Spleen (tissue), 11 donors: ENCODE measurements around the gene SLC12A6. TPM values are rescaled to one million over a fixed set of nuclear protein-coding genes. Genes with fewer than 3 reads are reported as not detected.
A peak's percentile ranks its signal among the peaks of the same experiment; 100 is the strongest.

Experiments used
- DNase-seq: peaks from one replicate; pipeline ENCODE4 v3.0.0-alpha.2; 2020
- H3K27ac ChIP-seq, 8 donors: fragments of 200-600 bp; sonication (generic) in 7 of 8; 1 replicate in 4 of 8; 2 replicates in 4 of 8; pipeline versions ENCODE4 v1.5.0 to v1.8.0; 2016 to 2021; ENCODE audit warnings: inconsistent platforms in 4 of 8, mild to moderate bottlenecking in 4 of 8, moderate library complexity in 1 of 8
- H3K27me3 ChIP-seq, 7 donors: fragments of 200-600 bp; sonication (generic) in 6 of 7; replicated peaks in 1 of 7; 1 replicate in 4 of 7; 2 replicates in 3 of 7; pipeline versions ENCODE4 v1.5.0 to v1.8.0; 2016 to 2021; ENCODE audit warnings: inconsistent platforms in 3 of 7, mild to moderate bottlenecking in 1 of 7
- H3K36me3 ChIP-seq, 6 donors: fragments of 200-600 bp; sonication (generic) in 5 of 6; 1 replicate in 4 of 6; 2 replicates in 2 of 6; pipeline versions ENCODE4 v1.5.0 to v1.8.0; 2016 to 2021; ENCODE audit warnings: inconsistent platforms in 2 of 6
- H3K4me1 ChIP-seq, 6 donors: fragments of 200-600 bp; sonication (generic) in 5 of 6; 1 replicate in 3 of 6; 2 replicates in 3 of 6; pipeline versions ENCODE4 v1.5.0 to v1.8.0; 2016 to 2021; ENCODE audit warnings: inconsistent platforms in 3 of 6
- H3K4me3 ChIP-seq, 8 donors: fragments of 200-600 bp; sonication (generic) in 7 of 8; 1 replicate in 4 of 8; 2 replicates in 4 of 8; pipeline versions ENCODE4 v1.5.0 to v1.8.0; 2016 to 2021; ENCODE audit warnings: inconsistent platforms in 4 of 8, mild to moderate bottlenecking in 4 of 8, moderate library complexity in 2 of 8
- H3K9me3 ChIP-seq, 8 donors: fragments of 200-600 bp; sonication (generic) in 7 of 8; 1 replicate in 4 of 8; 2 replicates in 4 of 8; pipeline versions ENCODE4 v1.5.0 to v1.8.0; 2016 to 2021; ENCODE audit warnings: inconsistent platforms in 4 of 8
- CTCF ChIP-seq, 11 experiments: fragments of 200-600 bp in 7 of 11; fragments of 450-650 bp in 4 of 11; sonication (generic) in 4 of 11; IDR thresholded peaks in 8 of 11; conservative IDR thresholded peaks in 3 of 11; 1 replicate in 7 of 11; 2 replicates in 4 of 11; pipeline versions ENCODE4 v1.4.0 to v1.8.0; 2016 to 2021; ENCODE audit warnings: antibody characterized with exemption in 11 of 11, inconsistent platforms in 4 of 11, mild to moderate bottlenecking in 1 of 11
- POLR2A ChIP-seq, 3 donors: fragments of 450-650 bp; IDR thresholded peaks; one replicate each; pipeline ENCODE4 v1.5.1; 2017; ENCODE audit warnings: antibody characterized with exemption in 3 of 3, mild to moderate bottlenecking in 1 of 3
- POLR2AphosphoS5 ChIP-seq, 3 donors: sonication (generic); formaldehyde crosslinking; IDR thresholded peaks; one replicate each; pipeline ENCODE4 v1.5.1; 2017; ENCODE audit warnings: antibody characterized with exemption in 3 of 3
- WGBS, 5 donors: extraction: QIAGEN DNeasy Blood & Tissue Kit in 3 of 5; methylation state at CpG; one replicate each; pipeline versions ENCODE4 v1.1.5 to v1.1.7; 2013 to 2018; 5-methylcytosine and 5-hydroxymethylcytosine counted together
- intact Hi-C: fragments of 100-400 bp; cut with DNase I; formaldehyde crosslinking; loops from one replicate; pipeline ENCODE4 v1.15.0; 2023; ENCODE audit warnings: low total_unique reads
- polyA plus RNA-seq, 3 donors: library from polyadenylated mRNA; stranded (reverse); fragments of 200-250 nt; gene quantifications; one replicate each; pipeline ENCODE4 v1.2.1, GENCODE V29; 2013
- total RNA-seq, 7 donors: library from RNA; depleted of rRNA in 3 of 7; stranded (reverse); fragments of >200 nt in 3 of 7; fragmentation: NEBNext Ultra II Directional in 4 of 7; extraction: Animal tissue kit (Norgen Biotek cat#: 25700) in 4 of 7; gene quantifications; one replicate each; pipeline versions ENCODE4 v1.1.0 to v1.2.1, GENCODE V29; 2016 to 2021
- donor health status: healthy with polysubstance abuse.
- donor health status: DM: no; HTN: no; CAD: no; lungs with moderate emphysema.
- donor health status: DM: no; HTN: no; CAD: no.
- donor health status: Bipolar disorder and iron deficiency.
- donor health status: healthy.
- donor health status: DM: no; HTN: no; CAD: no.
- donor health status: DM: yes; HTN: yes; CAD: no.

Gene SLC12A6
- total and polyA plus RNA-seq, 10 donors: 5.2 to 120 (median 58.3) TPM

- intact Hi-C loops: no loop called here
Observed at GRCh38 chr15:34332553-34333120, 4.9 kb downstream of the SLC12A6 start.

GRCh38 chr15:34331809-34332208, 5.8 kb downstream of the SLC12A6 start:
- intact Hi-C loops: no loop called here
- no peaks in the 10 kb centered on the region for H3K27me3 ChIP-seq
- no peak for DNase-seq
- TF ChIP-seq CTCF (IDR thresholded peaks at IDR 0.05 in 8 of 11, conservative IDR thresholded peaks at IDR 0.05 in 3 of 11): no peak
- no peak for TF ChIP-seq POLR2AphosphoS5 (IDR thresholded peaks at IDR 0.05)
- TF ChIP-seq POLR2A (IDR thresholded peaks at IDR 0.05): no peak
- WGBS, 5 donors: 36 to 59% (median 51%) methylated on average over 2 of the region's 2 CpGs
- no peaks in the 10 kb centered on the region for H3K9me3 ChIP-seq
- H3K4me3 ChIP-seq: no peak overlapping the region
- H3K4me1 ChIP-seq: peaks cover 6 to 100% (median 89%) of the 10 kb centered on the region in 6 donors
- H3K27ac ChIP-seq: peak overlapping the region in 7 of 8 donors; percentile 3 to 100 (median 96)
- peaks cover 0 to 8% (median 0%) of the 10 kb centered on the region in 6 donors for H3K36me3 ChIP-seq

More at GRCh38 chr15:34332553-34333120, 4.9 kb downstream of the SLC12A6 start:
- peak; percentile 37 for DNase-seq
- 96 to 100% (median 98%) methylated on average over 6 of the region's 6 CpGs for WGBS, 5 donors
- H3K4me3 ChIP-seq: no peak overlapping the region
- peaks cover 0 to 8% (median 0%) of the 10 kb centered on the region in 6 donors for H3K36me3 ChIP-seq
- H3K27me3 ChIP-seq: no peaks in the 10 kb centered on the region
- no peaks in the 10 kb centered on the region for H3K9me3 ChIP-seq
- peaks cover 6 to 96% (median 88%) of the 10 kb centered on the region in 6 donors for H3K4me1 ChIP-seq
- peak overlapping the region in 7 of 8 donors; percentile 94 to 100 (median 98) for H3K27ac ChIP-seq
- TF ChIP-seq CTCF (IDR thresholded peaks at IDR 0.05 in 8 of 11, conservative IDR thresholded peaks at IDR 0.05 in 3 of 11) (no peak), POLR2AphosphoS5 (IDR thresholded peaks at IDR 0.05) (no peak), POLR2A (IDR thresholded peaks at IDR 0.05) (no peak)

- no peaks in the 10 kb centered on the region for H3K27me3 ChIP-seq
- DNase-seq: peak; percentile 46
- H3K36me3 ChIP-seq: peaks cover 0 to 8% (median 0%) of the 10 kb centered on the region in 6 donors
- WGBS, 5 donors: 91 to 96% (median 95%) methylated on average over 5 of the region's 5 CpGs
- peaks cover 6 to 99% (median 81%) of the 10 kb centered on the region in 6 donors for H3K4me1 ChIP-seq
- peak overlapping the region in 4 of 8 donors; percentile 28 to 100 (median 98) for H3K27ac ChIP-seq
- intact Hi-C loops: no loop called here
- TF ChIP-seq CTCF (IDR thresholded peaks at IDR 0.05 in 8 of 11, conservative IDR thresholded peaks at IDR 0.05 in 3 of 11): no peak
- TF ChIP-seq POLR2A (IDR thresholded peaks at IDR 0.05): no peak
- no peak for TF ChIP-seq POLR2AphosphoS5 (IDR thresholded peaks at IDR 0.05)
- no peak overlapping the region for H3K4me3 ChIP-seq
- H3K9me3 ChIP-seq: no peaks in the 10 kb centered on the region
Observed at GRCh38 chr15:34330279-34330678, 7.3 kb downstream of the SLC12A6 start.

GRCh38 chr15:34329006-34329405, 8.6 kb downstream of the SLC12A6 start:
- intact Hi-C loops: no loop called here
- no peak overlapping the region for H3K4me3 ChIP-seq
- H3K36me3 ChIP-seq: peaks cover 0 to 8% (median 0%) of the 10 kb centered on the region in 6 donors
- H3K27ac ChIP-seq: peak overlapping the region in 7 of 8 donors; percentile 43 to 100 (median 57)
- no peaks in the 10 kb centered on the region for H3K9me3 ChIP-seq
- no peaks in the 10 kb centered on the region for H3K27me3 ChIP-seq
- peaks cover 6 to 99% (median 73%) of the 10 kb centered on the region in 6 donors for H3K4me1 ChIP-seq
- TF ChIP-seq POLR2AphosphoS5 (IDR thresholded peaks at IDR 0.05) (no peak), CTCF (IDR thresholded peaks at IDR 0.05 in 8 of 11, conservative IDR thresholded peaks at IDR 0.05 in 3 of 11) (no peak), POLR2A (IDR thresholded peaks at IDR 0.05) (no peak)
- no peak for DNase-seq
- WGBS, 5 donors: 62 to 74% (median 67%) methylated on average over 2 of the region's 2 CpGs
